ENCODE data around the gene DLEC1. TPM values are rescaled to one million over a fixed set of nuclear protein-coding genes. Genes with fewer than 3 reads are reported as not detected.

DLEC1 gene
- total and polyA plus RNA-seq, 9 of the 15 experiments (the other 6 are each of a cell fraction or from before 2014, with no cell fraction given): 0.07 to 0.08 TPM; not detected in 7

DNA sequence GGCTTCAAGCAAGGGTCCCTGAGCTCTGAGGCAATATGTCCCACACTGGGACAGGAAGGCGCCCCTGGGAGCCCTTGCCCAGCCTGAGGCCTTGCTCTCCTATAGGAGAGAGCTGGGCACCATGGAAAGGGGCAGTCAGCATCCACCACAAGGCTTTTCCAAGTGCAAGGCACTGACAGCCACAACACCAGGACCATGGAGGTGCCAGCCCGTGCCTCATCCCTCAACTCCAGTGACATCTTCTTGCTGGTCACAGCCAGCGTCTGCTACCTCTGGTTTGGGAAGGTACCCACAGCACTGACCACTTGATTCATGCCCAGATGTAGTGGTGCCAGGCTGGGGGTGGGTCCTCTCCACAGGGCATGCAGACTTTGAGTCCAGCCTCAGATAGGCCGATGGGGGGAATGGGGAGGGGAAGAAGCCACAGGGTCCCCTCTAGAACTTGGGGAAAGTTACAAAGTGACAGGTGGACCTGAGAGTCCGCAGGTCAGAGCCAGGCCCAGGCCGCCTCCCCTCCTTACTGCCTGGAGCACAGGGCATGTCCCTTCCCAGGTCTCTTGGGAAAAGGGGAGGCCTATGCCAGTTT, 36.6 kb upstream of the DLEC1 start:
- H3K4me1 ChIP-seq (replicated peaks in 1 of 2; ENCODE audit: control insufficient read depth in 2 of 2, insufficient read depth in 2 of 2, low read length in 2 of 2): peaks cover 22 to 55% of the 10 kb centered on the region in 2 experiments
- TF ChIP-seq SMARCA5 (IDR thresholded peaks at IDR 0.05) (no peak), ZFX (CRISPR knock-in tag; IDR thresholded peaks at IDR 0.05) (no peak), ZNF584 (CRISPR knock-in tag; IDR thresholded peaks at IDR 0.05; ENCODE audit: low read depth) (no peak), CBX5 (IDR thresholded peaks at IDR 0.05; ENCODE audit: borderline replicate concordance, low read depth) (no peak), ZNF699 (CRISPR knock-in tag; IDR thresholded peaks at IDR 0.05; ENCODE audit: insufficient replicate concordance) (no peak), ZKSCAN3 (CRISPR knock-in tag; IDR thresholded peaks at IDR 0.05) (no peak), U2AF1 (optimal IDR thresholded peaks at IDR 0.05; ENCODE audit: low read depth, low read length) (no peak), ZNF316 (IDR thresholded peaks at IDR 0.05) (no peak)
- TF ChIP-seq, protein P1, sequence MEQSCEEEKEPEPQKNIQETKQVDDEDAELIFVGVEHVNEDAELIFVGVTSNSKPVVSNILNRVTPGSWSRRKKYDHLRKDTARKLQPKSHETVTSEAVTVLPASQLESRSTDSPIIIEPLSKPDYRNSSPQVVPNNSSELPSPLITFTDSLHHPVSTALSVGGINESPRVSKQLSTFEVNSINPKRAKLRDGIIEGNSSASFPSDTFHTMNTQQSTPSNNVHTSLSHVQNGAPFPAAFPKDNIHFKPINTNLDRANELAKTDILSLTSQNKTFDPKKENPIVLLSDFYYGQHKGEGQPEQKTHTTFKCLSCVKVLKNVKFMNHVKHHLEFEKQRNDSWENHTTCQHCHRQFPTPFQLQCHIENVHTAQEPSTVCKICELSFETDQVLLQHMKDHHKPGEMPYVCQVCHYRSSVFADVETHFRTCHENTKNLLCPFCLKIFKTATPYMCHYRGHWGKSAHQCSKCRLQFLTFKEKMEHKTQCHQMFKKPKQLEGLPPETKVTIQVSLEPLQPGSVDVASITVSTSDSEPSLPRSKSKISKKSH (CRISPR knock-in tag; IDR thresholded peaks at IDR 0.05): no peak
- no peaks in the 10 kb centered on the region for H3K9me3 ChIP-seq (replicated peaks; ENCODE audit: control insufficient read depth, insufficient read depth, low read depth, low read length)
- in situ Hi-C loops (cut with MboI): no loop called here
- no peak for ATAC-seq
- no peak overlapping the region for H3K4me2 ChIP-seq (ENCODE audit: insufficient read depth, low read length)
- no peak overlapping the region for H3K9ac ChIP-seq (ENCODE audit: insufficient read depth in 1 of 2, low read depth in 2 of 2, low read length in 2 of 2)
- peaks cover 14% of the 10 kb centered on the region for H4K20me1 ChIP-seq (replicated peaks; ENCODE audit: control insufficient read depth, insufficient read depth, low read length)
- no TSS peak for BruUV-seq (replicated peaks)
- H3K36me3 ChIP-seq (ENCODE audit: control insufficient read depth, insufficient read depth, low read length): peaks cover 66% of the 10 kb centered on the region
- POLR2A ChIA-PET: interaction anchor here (0.8 kb wide), 1 partner anchor 10 kb away, joined by 4 read pairs; no protein-coding TSS in a partner anchor
- H3K4me3 ChIP-seq: no peak overlapping the region
- no peaks in the 10 kb centered on the region for H3K79me2 ChIP-seq (ENCODE audit: control insufficient read depth, insufficient read depth, low read length)
- CTCF ChIA-PET (ENCODE audit: low intra/inter-chr PET ratio): interaction anchor here (0.7 to 5.0 kb wide), 4 partner anchors 16 to 147 kb away, joined by 3 to 62 read pairs (median 5); no protein-coding TSS in a partner anchor
- H3K9me1 ChIP-seq (ENCODE audit: control insufficient read depth, insufficient read depth, low read length): no peaks in the 10 kb centered on the region
- no peak overlapping the region for H2AFZ ChIP-seq (ENCODE audit: low read depth, low read length)
- FAIRE-seq: no peak
- H3K27me3 ChIP-seq (ENCODE audit: control insufficient read depth in 2 of 2, insufficient read depth in 2 of 2, low read length in 2 of 2): no peaks in the 10 kb centered on the region
- 81% methylated on average over 6 of the region's 6 CpGs for WGBS (ENCODE audit: insufficient coverage, low coverage, missing lambda C conversion rate)
- no peak overlapping the region for H3K27ac ChIP-seq (ENCODE audit: extremely low read depth, low read depth, low read length)
- intact Hi-C loops (cut with micrococcal nuclease): no loop called here
- no peak for DNase-seq (ENCODE audit: extremely low read depth in 1 of 4, low spot score in 3 of 4)
